ENCODE results near the gene ABHD15. TPM values are rescaled to one million over a fixed set of nuclear protein-coding genes. Genes with fewer than 3 reads are reported as not detected.

The ABHD15 gene
- total RNA-seq (2014; rRNA removed; shearing (Covaris generic)), result 5.2 and 11.1 TPM in 2 replicates

- in situ Hi-C loops (cut with HindIII; ENCODE audit: low sequenced_read_pairs), result no loop called here
- DNase-seq (ENCODE audit: low spot score), result no peak
These were observed at the start of gene ABHD15 for GRCh38 chr17:29566473-29567303. ABHD15 (minus strand) TSS chr17:29567037; CDS start chr17:29566966, 71 bp downstream.

GRCh38 chr17:29615492-29616299 lies 48.9 kb upstream of the ABHD15 start:
- in situ Hi-C loops (cut with HindIII; ENCODE audit: low sequenced_read_pairs), result no loop called here
- peak; percentile 80 for DNase-seq (ENCODE audit: low spot score)

- no peak for DNase-seq (ENCODE audit: low spot score)
These were observed 48.2 kb upstream of the ABHD15 start for GRCh38 chr17:29615048-29615385.

GRCh38 chr17:29614349-29615047 lies 47.7 kb upstream of the ABHD15 start:
- no peak for DNase-seq (ENCODE audit: low spot score)
- in situ Hi-C loops (cut with HindIII; ENCODE audit: low sequenced_read_pairs), result no loop called here

More at GRCh38 chr17:29615048-29615385, 48.2 kb upstream of the ABHD15 start:
- in situ Hi-C loops (cut with HindIII; ENCODE audit: low sequenced_read_pairs), result no loop called here

GRCh38 chr17:29613856-29614255 lies 47.0 kb upstream of the ABHD15 start:
- DNase-seq (ENCODE audit: low spot score), result no peak
- in situ Hi-C loops (cut with HindIII; ENCODE audit: low sequenced_read_pairs), result no loop called here

- DNase-seq (ENCODE audit: low spot score), result peak; percentile 77
- in situ Hi-C loops (cut with HindIII; ENCODE audit: low sequenced_read_pairs), result no loop called here
These were observed 46.6 kb upstream of the ABHD15 start for GRCh38 chr17:29613352-29613837.

GRCh38 chr17:29612404-29613280 lies 45.8 kb upstream of the ABHD15 start:
- DNase-seq (ENCODE audit: low spot score), result no peak
- in situ Hi-C loops (cut with HindIII; ENCODE audit: low sequenced_read_pairs), result no loop called here

- in situ Hi-C loops (cut with HindIII; ENCODE audit: low sequenced_read_pairs), result no loop called here
- DNase-seq (ENCODE audit: low spot score), result no peak
These were observed 45.2 kb upstream of the ABHD15 start for GRCh38 chr17:29612094-29612403.

- in situ Hi-C loops (cut with HindIII; ENCODE audit: low sequenced_read_pairs), result no loop called here
- DNase-seq (ENCODE audit: low spot score), result no peak
These were observed 44.7 kb upstream of the ABHD15 start for GRCh38 chr17:29611351-29612093.

- in situ Hi-C loops (cut with HindIII; ENCODE audit: low sequenced_read_pairs), result no loop called here
- DNase-seq (ENCODE audit: low spot score), result no peak
These were observed 43.6 kb upstream of the ABHD15 start for GRCh38 chr17:29610395-29610794.

- in situ Hi-C loops (cut with HindIII; ENCODE audit: low sequenced_read_pairs), result no loop called here
- no peak for DNase-seq (ENCODE audit: low spot score)
These were observed 42.1 kb upstream of the ABHD15 start for GRCh38 chr17:29608986-29609385.

GRCh38 chr17:29607557-29608195 lies 40.8 kb upstream of the ABHD15 start:
- no peak for DNase-seq (ENCODE audit: low spot score)
- in situ Hi-C loops (cut with HindIII; ENCODE audit: low sequenced_read_pairs), result no loop called here

GRCh38 chr17:29603109-29603674 lies 36.4 kb upstream of the ABHD15 start:
- DNase-seq (ENCODE audit: low spot score), result no peak
- in situ Hi-C loops (cut with HindIII; ENCODE audit: low sequenced_read_pairs), result no loop called here

- no peak for DNase-seq (ENCODE audit: low spot score)
- in situ Hi-C loops (cut with HindIII; ENCODE audit: low sequenced_read_pairs), result no loop called here
These were observed 30.7 kb upstream of the ABHD15 start for GRCh38 chr17:29597361-29598172.

- DNase-seq (ENCODE audit: low spot score), result no peak
- in situ Hi-C loops (cut with HindIII; ENCODE audit: low sequenced_read_pairs), result no loop called here
These were observed 30.0 kb upstream of the ABHD15 start for GRCh38 chr17:29596811-29597210.

- in situ Hi-C loops (cut with HindIII; ENCODE audit: low sequenced_read_pairs), result no loop called here
- DNase-seq (ENCODE audit: low spot score), result no peak
These were observed 29.3 kb upstream of the ABHD15 start for GRCh38 chr17:29595943-29596774.
